GM12891 (cell line): ENCODE results near the gene DYTN.

Experiments used
- DNase-seq: peaks from one replicate; pipeline ENCODE4 v3.0.0; 2011; ENCODE audit warnings: low spot score; ENCODE audit not compliant: insufficient read length
- FAIRE-seq: peaks from 2 replicates; lab custom pipeline; 2011; peaks lifted over from hg19 to GRCh38; lab: Jason Lieb, UNC
- PAX5 ChIP-seq: IDR thresholded peaks from 2 replicates; pipeline ENCODE4 v1.6.1; 2011; ENCODE audit warnings: low read length, moderate library complexity, mild to moderate bottlenecking; ENCODE audit not compliant: insufficient read depth, severe bottlenecking
- POLR2A ChIP-seq: IDR thresholded peaks from 2 replicates; pipeline ENCODE4 v1.6.1; 2011; ENCODE audit warnings: low read depth, low read length, control low read depth
- POLR2AphosphoS5 ChIP-seq: IDR thresholded peaks from 2 replicates; pipeline ENCODE4 v1.6.1; 2011; ENCODE audit warnings: low read depth, low read length, control low read depth
- POU2F2 ChIP-seq: IDR thresholded peaks from 2 replicates; pipeline ENCODE4 v1.6.1; 2011; ENCODE audit warnings: low read depth, mild to moderate bottlenecking, control low read depth, low read length, moderate library complexity
- SPI1 ChIP-seq: IDR thresholded peaks from 2 replicates; pipeline ENCODE4 v1.6.1; 2011; ENCODE audit warnings: low read depth, low read length, control low read depth
- TAF1 ChIP-seq: IDR thresholded peaks from 2 replicates; pipeline ENCODE4 v1.6.1; 2011; ENCODE audit warnings: low read depth, low read length, control low read depth

The DYTN gene

GRCh38 chr2:206627632-206628031 is 90.6 kb downstream of the DYTN start:
- no peak for FAIRE-seq
- TF ChIP-seq POU2F2 (no peak), PAX5 (no peak), POLR2A (no peak), SPI1 (no peak), POLR2AphosphoS5 (no peak), TAF1 (no peak)

DNA sequence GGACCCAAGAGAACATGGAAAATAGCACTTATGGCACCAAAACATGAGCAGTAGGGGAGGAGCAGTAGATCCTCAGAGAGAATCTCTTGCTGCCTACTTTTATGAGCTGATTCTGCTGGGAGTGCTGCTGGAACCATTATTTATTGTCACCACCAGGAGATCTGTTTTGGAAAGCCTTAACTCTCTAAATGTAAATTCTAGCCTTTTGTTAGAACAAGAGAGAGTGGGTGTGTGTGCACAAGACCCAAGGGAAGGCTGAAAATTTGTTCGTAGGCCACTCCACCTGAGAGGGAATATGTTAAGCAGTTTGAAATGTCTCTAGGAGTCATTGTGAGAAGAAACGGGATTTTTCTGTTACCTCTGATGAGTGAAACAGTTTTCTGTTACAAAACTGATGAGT is 92.1 kb downstream of the DYTN start:
- TF ChIP-seq TAF1 (no peak), PAX5 (no peak), SPI1 (no peak), POLR2AphosphoS5 (no peak), POLR2A (no peak), POU2F2 (no peak)
- FAIRE-seq (no peak), DNase-seq (no peak)

More at GRCh38 chr2:206627632-206628031, 90.6 kb downstream of the DYTN start:
- DNase-seq = no peak

GRCh38 chr2:206619011-206619410 is 99.2 kb downstream of the DYTN start:
- TF ChIP-seq PAX5 (no peak), POLR2A (no peak), POLR2AphosphoS5 (no peak), POU2F2 (no peak), TAF1 (no peak), SPI1 (no peak)
- DNase-seq (no peak), FAIRE-seq (no peak)

DNA sequence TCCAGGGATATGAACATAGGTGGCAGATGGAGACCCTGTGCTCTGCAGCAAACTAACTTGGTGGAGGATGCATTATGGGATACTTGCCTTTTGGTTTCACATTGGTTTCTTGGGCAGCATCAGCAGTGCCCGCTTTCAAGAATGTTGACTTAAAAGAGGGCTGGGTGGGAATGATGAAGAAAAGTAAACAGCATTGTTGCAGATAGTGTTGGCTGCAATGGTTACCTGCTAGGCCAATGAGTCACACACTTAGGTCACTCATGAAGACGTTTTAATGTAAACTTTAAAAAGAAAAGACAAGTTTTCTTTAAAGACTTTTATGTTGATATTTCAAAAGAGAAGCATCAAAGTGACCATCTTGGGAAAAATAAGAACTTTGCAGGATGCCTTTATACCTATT is 102.0 kb downstream of the DYTN start:
- no peak for TF ChIP-seq POLR2AphosphoS5
- TF ChIP-seq POLR2A = no peak
- TF ChIP-seq POU2F2 = no peak
- TF ChIP-seq TAF1 = no peak
- DNase-seq = no peak
- no peak for FAIRE-seq

- no peak for DNase-seq
- TF ChIP-seq POLR2AphosphoS5 (no peak), PAX5 (no peak), POU2F2 (no peak), TAF1 (no peak), POLR2A (no peak), SPI1 (no peak)
- FAIRE-seq = no peak
These were observed 102.6 kb downstream of the DYTN start for GRCh38 chr2:206615417-206616089.

DNA sequence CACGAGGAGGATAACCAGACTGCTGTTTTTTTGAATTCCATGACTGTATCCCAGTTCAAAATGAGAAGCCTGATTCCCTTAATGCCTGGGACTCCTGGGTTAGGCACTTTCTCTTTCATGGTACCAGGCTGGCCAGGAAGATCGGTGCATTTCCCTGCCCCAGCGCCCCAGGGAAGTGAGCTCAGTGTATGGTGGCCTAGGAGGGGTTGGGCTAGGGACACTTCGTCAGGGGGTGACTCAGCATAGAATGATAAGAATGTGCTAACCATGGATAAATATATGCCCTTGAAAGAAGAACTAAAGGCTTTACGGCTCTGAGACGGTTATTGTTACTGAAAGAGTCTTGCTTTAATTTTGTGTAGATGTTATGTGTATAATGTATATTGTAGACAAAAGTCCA is 103.4 kb downstream of the DYTN start:
- FAIRE-seq (no peak), DNase-seq (no peak)
- no peak for TF ChIP-seq SPI1
- no peak for TF ChIP-seq POLR2AphosphoS5
- TF ChIP-seq POLR2A = no peak
- no peak for TF ChIP-seq POU2F2
- no peak for TF ChIP-seq PAX5
- no peak for TF ChIP-seq TAF1

GRCh38 chr2:206611736-206612135 is 106.5 kb downstream of the DYTN start:
- DNase-seq = no peak
- FAIRE-seq = no peak
- TF ChIP-seq PAX5 (no peak), POU2F2 (no peak), POLR2AphosphoS5 (no peak), POLR2A (no peak)

DNA sequence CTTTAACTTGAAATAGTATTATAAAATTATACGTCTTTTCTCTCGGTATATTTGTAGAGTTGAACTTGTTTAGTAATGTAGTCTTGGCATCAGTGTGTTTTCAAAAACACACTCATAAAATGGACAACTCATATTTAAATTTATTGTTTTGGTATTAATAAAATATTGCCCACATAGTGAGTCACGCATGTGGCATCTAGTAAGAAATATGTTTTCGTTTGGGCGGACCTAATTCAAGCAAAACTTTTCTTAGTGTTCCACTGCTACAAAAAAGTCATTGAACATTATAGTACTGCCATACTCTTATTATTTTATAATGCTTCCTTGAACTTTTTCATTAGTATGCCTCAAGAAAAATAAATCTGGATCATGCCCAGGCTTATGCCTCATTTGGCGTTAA is 107.0 kb downstream of the DYTN start:
- no peak for TF ChIP-seq TAF1
- no peak for TF ChIP-seq POLR2AphosphoS5
- no peak for TF ChIP-seq SPI1
- TF ChIP-seq POLR2A = no peak
- no peak for TF ChIP-seq PAX5
- TF ChIP-seq POU2F2 = no peak
- FAIRE-seq (no peak), DNase-seq (no peak)

DNA sequence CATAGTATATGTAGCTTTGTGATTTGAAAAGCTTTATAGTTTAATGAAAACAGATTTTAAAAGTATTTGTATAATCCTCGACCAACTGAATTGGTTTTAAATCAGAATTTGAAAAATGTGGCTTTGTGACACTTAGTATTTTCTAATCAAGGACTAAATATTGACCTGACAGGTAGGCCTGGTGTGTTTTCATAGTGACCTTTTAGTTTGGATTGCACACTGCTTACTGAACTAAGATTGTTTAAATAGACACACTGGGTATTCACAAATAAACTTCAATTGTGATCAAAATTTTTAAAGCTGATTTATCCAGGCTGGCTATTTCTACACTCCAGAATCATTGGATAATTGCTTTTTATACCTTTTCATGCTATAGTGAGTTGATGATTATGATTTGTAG is 107.7 kb downstream of the DYTN start:
- DNase-seq = no peak
- no peak for TF ChIP-seq POLR2A
- TF ChIP-seq PAX5 = no peak
- TF ChIP-seq SPI1 = no peak
- TF ChIP-seq POU2F2 = no peak
- TF ChIP-seq TAF1 = no peak
- TF ChIP-seq POLR2AphosphoS5 = no peak
- FAIRE-seq = no peak

GRCh38 chr2:206603243-206603642 is 115.0 kb downstream of the DYTN start:
- no peak for TF ChIP-seq PAX5
- DNase-seq (no peak), FAIRE-seq (no peak)
